ENCODE data around the gene NUDT22. TPM values are rescaled to one million over a fixed set of nuclear protein-coding genes. Genes with fewer than 3 reads are reported as not detected.

NUDT22 gene
- total and polyA plus RNA-seq, 2 of the 8 experiments (the other 6 are each of a cell fraction or from before 2014, with no cell fraction given) = 43.4 to 69.0 TPM

DNA sequence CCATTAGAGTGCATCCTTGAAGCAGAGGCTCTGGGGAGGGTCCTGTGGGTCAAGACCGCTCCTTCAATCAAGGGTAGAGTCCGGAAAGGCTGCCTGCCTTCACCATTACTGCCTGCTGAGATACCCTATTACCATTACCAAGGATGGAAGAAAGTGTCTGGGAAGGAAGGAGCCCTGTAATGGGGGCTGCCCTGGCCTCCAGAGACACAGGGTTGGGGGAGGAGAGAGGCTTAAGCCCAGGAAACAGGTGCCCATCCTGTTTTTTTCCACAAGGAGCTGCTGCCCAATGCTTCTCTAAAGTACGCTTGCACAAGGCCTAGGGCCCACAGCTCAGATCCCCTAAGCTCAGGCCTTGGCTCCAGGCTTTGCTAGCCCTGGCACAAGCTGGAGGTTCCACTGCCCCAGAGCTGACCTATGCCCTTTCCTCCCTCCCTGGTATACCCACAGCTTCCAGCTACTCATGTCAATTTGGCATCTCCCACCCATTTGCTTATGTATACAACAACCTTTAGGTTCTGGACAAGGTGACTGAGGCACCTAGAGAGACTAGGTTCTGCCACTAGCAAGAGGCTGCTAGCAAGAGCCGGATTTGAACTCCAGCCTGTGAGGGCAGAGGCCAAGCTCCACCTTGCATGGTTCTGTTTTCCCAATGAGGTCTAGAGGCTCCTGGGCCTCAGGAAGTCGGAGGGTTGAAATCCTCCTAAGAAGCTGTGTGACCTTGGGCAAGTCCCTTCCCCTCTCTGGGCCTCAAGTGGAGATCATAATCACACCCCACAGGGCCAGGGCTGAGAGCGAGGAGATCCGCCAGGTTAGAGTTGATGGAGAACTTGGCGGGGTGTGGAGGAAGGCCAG, 23.7 kb downstream of the NUDT22 start (continued):
- TF ChIP-seq, protein P1, sequence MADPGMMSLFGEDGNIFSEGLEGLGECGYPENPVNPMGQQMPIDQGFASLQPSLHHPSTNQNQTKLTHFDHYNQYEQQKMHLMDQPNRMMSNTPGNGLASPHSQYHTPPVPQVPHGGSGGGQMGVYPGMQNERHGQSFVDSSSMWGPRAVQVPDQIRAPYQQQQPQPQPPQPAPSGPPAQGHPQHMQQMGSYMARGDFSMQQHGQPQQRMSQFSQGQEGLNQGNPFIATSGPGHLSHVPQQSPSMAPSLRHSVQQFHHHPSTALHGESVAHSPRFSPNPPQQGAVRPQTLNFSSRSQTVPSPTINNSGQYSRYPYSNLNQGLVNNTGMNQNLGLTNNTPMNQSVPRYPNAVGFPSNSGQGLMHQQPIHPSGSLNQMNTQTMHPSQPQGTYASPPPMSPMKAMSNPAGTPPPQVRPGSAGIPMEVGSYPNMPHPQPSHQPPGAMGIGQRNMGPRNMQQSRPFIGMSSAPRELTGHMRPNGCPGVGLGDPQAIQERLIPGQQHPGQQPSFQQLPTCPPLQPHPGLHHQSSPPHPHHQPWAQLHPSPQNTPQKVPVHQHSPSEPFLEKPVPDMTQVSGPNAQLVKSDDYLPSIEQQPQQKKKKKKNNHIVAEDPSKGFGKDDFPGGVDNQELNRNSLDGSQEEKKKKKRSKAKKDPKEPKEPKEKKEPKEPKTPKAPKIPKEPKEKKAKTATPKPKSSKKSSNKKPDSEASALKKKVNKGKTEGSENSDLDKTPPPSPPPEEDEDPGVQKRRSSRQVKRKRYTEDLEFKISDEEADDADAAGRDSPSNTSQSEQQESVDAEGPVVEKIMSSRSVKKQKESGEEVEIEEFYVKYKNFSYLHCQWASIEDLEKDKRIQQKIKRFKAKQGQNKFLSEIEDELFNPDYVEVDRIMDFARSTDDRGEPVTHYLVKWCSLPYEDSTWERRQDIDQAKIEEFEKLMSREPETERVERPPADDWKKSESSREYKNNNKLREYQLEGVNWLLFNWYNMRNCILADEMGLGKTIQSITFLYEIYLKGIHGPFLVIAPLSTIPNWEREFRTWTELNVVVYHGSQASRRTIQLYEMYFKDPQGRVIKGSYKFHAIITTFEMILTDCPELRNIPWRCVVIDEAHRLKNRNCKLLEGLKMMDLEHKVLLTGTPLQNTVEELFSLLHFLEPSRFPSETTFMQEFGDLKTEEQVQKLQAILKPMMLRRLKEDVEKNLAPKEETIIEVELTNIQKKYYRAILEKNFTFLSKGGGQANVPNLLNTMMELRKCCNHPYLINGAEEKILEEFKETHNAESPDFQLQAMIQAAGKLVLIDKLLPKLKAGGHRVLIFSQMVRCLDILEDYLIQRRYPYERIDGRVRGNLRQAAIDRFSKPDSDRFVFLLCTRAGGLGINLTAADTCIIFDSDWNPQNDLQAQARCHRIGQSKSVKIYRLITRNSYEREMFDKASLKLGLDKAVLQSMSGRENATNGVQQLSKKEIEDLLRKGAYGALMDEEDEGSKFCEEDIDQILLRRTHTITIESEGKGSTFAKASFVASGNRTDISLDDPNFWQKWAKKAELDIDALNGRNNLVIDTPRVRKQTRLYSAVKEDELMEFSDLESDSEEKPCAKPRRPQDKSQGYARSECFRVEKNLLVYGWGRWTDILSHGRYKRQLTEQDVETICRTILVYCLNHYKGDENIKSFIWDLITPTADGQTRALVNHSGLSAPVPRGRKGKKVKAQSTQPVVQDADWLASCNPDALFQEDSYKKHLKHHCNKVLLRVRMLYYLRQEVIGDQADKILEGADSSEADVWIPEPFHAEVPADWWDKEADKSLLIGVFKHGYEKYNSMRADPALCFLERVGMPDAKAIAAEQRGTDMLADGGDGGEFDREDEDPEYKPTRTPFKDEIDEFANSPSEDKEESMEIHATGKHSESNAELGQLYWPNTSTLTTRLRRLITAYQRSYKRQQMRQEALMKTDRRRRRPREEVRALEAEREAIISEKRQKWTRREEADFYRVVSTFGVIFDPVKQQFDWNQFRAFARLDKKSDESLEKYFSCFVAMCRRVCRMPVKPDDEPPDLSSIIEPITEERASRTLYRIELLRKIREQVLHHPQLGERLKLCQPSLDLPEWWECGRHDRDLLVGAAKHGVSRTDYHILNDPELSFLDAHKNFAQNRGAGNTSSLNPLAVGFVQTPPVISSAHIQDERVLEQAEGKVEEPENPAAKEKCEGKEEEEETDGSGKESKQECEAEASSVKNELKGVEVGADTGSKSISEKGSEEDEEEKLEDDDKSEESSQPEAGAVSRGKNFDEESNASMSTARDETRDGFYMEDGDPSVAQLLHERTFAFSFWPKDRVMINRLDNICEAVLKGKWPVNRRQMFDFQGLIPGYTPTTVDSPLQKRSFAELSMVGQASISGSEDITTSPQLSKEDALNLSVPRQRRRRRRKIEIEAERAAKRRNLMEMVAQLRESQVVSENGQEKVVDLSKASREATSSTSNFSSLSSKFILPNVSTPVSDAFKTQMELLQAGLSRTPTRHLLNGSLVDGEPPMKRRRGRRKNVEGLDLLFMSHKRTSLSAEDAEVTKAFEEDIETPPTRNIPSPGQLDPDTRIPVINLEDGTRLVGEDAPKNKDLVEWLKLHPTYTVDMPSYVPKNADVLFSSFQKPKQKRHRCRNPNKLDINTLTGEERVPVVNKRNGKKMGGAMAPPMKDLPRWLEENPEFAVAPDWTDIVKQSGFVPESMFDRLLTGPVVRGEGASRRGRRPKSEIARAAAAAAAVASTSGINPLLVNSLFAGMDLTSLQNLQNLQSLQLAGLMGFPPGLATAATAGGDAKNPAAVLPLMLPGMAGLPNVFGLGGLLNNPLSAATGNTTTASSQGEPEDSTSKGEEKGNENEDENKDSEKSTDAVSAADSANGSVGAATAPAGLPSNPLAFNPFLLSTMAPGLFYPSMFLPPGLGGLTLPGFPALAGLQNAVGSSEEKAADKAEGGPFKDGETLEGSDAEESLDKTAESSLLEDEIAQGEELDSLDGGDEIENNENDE (IDR thresholded peaks at IDR 0.05; ENCODE audit: insufficient replicate concordance, low read length) = no peak
- no peak for TF ChIP-seq SP2 (IDR thresholded peaks at IDR 0.05; ENCODE audit: low read length)
- TF ChIP-seq, protein P2, sequence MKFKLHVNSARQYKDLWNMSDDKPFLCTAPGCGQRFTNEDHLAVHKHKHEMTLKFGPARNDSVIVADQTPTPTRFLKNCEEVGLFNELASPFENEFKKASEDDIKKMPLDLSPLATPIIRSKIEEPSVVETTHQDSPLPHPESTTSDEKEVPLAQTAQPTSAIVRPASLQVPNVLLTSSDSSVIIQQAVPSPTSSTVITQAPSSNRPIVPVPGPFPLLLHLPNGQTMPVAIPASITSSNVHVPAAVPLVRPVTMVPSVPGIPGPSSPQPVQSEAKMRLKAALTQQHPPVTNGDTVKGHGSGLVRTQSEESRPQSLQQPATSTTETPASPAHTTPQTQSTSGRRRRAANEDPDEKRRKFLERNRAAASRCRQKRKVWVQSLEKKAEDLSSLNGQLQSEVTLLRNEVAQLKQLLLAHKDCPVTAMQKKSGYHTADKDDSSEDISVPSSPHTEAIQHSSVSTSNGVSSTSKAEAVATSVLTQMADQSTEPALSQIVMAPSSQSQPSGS (IDR thresholded peaks at IDR 0.05; ENCODE audit: low read length) = no peak
- no peak for TF ChIP-seq TAF7 (optimal IDR thresholded peaks at IDR 0.05; ENCODE audit: borderline replicate concordance, low read depth, low read length)
- no peak for TF ChIP-seq CHD2 (IDR thresholded peaks at IDR 0.05; ENCODE audit: low read length)
- no peak for TF ChIP-seq POU5F1 (IDR thresholded peaks at IDR 0.05; ENCODE audit: low read depth, low read length)
- no peak for TF ChIP-seq JUND (IDR thresholded peaks at IDR 0.05; ENCODE audit: low read length)
- no peak for TF ChIP-seq MAFK (IDR thresholded peaks at IDR 0.05; ENCODE audit: low read depth, low read length)
- TF ChIP-seq CEBPB (IDR thresholded peaks at IDR 0.05; ENCODE audit: low read depth, low read length) = no peak

All from H1 (cell line).